Measurements from ENCODE around the gene RIBC2.

The RIBC2 gene

DNA sequence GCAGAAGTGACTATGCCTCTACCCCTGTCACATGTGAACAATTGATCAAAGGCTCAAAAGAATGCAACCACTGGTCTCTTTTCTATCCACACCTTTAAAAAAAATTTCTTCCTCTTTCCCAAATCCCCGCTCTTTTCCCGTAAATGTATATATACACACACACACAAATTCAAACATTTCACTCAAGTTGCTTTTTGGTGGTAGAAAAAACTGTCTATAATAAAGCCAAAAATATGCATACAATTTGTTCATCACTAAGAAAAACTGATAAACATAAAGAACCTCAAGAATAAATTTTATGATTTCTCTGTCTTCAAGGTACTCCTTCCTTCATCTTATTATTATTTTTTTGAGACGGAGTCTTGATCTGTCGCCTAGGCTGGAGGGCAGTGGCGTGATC lies 5.7 kb upstream of the RIBC2 start:
- Histone ChIP-seq H3K27me3 (ENCODE audit: control insufficient read depth, insufficient read depth, low read length) (peaks cover 20% of the 10 kb centered on the region), H3K36me3 (ENCODE audit: insufficient read depth, low read length) (no peaks in the 10 kb centered on the region), H3K4me2 (ENCODE audit: low read length) (no peak overlapping the region), H3K4me3 (ENCODE audit: low read length) (no peak overlapping the region), H3K9me3 (replicated peaks; ENCODE audit: low read length) (no peaks in the 10 kb centered on the region), H3K9ac (ENCODE audit: low read depth, low read length) (no peak overlapping the region), H3K4me1 (ENCODE audit: control insufficient read depth, insufficient read depth, low read length) (no peaks in the 10 kb centered on the region)

DNA sequence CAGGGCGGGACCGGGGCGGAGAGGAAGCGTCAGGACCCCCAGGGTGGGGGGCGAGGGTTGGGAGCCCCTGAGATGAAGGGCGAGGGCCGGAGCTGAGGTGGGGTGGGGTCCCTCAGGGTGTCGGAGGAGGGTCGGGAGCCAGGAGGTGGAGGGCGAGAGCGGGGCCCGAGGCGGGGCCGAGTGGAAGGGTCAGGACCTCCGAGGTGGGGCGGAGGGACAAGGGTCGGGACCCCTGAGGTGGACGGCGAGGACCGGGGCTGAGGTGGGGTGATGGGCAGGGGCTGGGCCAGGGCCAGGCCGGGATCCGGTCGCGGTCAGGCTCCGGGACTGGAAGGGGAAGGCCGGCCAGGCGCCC lies 503 bp upstream of the RIBC2 start:
- no peak overlapping the region for H3K9ac ChIP-seq (ENCODE audit: low read depth, low read length)

DNA sequence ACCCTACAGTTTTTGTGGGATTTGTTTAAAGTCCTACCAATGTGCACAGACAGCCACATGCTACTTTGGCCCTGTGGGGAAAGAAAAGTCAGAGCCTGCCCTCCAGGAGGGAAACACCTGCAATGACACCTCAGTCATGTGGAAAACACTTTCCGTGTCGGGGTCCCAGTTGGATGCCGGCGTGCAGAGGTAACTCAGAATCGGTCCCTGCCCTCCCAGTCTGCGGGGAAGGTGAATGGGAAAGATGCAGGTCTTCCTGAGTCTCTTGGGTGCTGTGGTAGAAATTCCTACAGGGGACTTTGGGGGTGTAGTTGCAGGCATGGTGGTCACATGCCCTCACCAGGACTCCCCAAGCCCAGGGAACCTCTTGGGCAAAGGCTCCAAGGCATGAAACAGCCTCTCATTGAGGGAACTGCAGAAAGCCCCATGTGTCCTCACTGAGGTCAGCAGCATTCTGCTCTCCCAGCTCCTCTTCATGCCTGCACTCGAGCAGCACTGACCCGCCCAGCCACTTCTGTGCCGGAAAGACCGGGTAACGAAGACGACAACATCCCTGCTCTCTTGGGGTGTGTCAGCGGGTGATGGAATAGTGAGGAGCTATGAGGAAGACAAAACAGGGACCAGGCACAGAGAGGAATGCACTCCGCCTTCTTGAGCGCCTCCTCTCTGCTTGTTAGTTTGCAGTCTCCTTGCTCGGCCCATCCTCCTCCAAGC lies 4.7 kb downstream of the RIBC2 start:
- Histone ChIP-seq H3K27me3 (ENCODE audit: control insufficient read depth, insufficient read depth, low read length) (no peaks in the 10 kb centered on the region), H3K9ac (ENCODE audit: low read depth, low read length) (no peak overlapping the region), H3K4me2 (ENCODE audit: low read length) (no peak overlapping the region), H3K36me3 (ENCODE audit: insufficient read depth, low read length) (no peaks in the 10 kb centered on the region), H3K4me1 (ENCODE audit: control insufficient read depth, insufficient read depth, low read length) (peaks cover 7% of the 10 kb centered on the region), H3K9me3 (replicated peaks; ENCODE audit: low read length) (no peaks in the 10 kb centered on the region), H3K4me3 (ENCODE audit: low read length) (no peak overlapping the region)

More for the DNA sequence above, 503 bp upstream of the RIBC2 start:
- Histone ChIP-seq H3K4me3 (ENCODE audit: low read length) (peak overlapping the region; percentile 63), H3K4me1 (ENCODE audit: control insufficient read depth, insufficient read depth, low read length) (peaks cover 9% of the 10 kb centered on the region), H3K9me3 (replicated peaks; ENCODE audit: low read length) (no peaks in the 10 kb centered on the region), H3K4me2 (ENCODE audit: low read length) (peak overlapping the region; percentile 83), H3K27me3 (ENCODE audit: control insufficient read depth, insufficient read depth, low read length) (peaks cover 5% of the 10 kb centered on the region), H3K36me3 (ENCODE audit: insufficient read depth, low read length) (no peaks in the 10 kb centered on the region)

DNA sequence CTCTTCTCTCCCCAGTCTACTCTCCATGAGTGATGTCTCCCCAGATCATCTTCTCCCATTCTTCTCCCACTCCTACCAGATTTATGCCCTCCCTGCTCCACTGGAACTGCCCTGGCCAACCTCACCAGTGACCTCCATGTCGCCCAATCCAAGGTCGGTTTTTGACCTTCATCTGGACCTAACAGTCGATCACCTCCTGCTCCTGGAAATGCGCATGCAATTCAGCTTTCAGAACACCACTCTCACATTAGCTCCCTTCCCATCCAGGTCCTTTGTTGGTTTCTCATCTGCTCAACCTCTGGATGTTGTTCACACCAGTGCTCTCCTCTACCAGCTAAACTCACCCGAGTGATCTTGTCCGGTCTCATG lies 5.3 kb downstream of the RIBC2 start:
- H3K4me1 ChIP-seq (ENCODE audit: control insufficient read depth, insufficient read depth, low read length), result peaks cover 1% of the 10 kb centered on the region
- no peak overlapping the region for H3K4me2 ChIP-seq (ENCODE audit: low read length)
- H3K9me3 ChIP-seq (replicated peaks; ENCODE audit: low read length), result no peaks in the 10 kb centered on the region
- no peaks in the 10 kb centered on the region for H3K36me3 ChIP-seq (ENCODE audit: insufficient read depth, low read length)
- H3K4me3 ChIP-seq (ENCODE audit: low read length), result no peak overlapping the region
- H3K27me3 ChIP-seq (ENCODE audit: control insufficient read depth, insufficient read depth, low read length), result no peaks in the 10 kb centered on the region
- H3K9ac ChIP-seq (ENCODE audit: low read depth, low read length), result no peak overlapping the region

DNA sequence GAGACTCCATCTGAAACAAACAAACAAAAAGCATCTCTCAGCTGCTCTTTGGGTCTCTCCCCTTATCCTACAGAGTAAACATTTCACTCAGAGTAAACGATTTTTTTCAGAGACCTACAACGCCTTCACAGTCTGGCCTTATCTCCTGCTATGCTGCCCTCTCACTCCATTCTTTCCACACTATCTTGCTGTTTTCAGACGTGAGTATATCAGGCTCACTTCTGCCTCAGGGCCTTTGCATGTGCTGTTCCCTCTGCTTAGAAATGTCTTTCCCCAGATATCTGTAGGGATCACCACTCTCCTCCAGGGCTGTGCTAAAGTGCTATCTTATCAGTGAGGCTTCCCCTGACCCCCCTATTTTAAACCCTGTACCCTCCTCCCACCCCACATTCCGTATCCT lies 6.5 kb downstream of the RIBC2 start:
- Histone ChIP-seq H3K9ac (ENCODE audit: low read depth, low read length) (no peak overlapping the region), H3K4me1 (ENCODE audit: control insufficient read depth, insufficient read depth, low read length) (no peaks in the 10 kb centered on the region), H3K9me3 (replicated peaks; ENCODE audit: low read length) (no peaks in the 10 kb centered on the region), H3K4me3 (ENCODE audit: low read length) (no peak overlapping the region), H3K27me3 (ENCODE audit: control insufficient read depth, insufficient read depth, low read length) (no peaks in the 10 kb centered on the region), H3K4me2 (ENCODE audit: low read length) (no peak overlapping the region), H3K36me3 (ENCODE audit: insufficient read depth, low read length) (no peaks in the 10 kb centered on the region)

DNA sequence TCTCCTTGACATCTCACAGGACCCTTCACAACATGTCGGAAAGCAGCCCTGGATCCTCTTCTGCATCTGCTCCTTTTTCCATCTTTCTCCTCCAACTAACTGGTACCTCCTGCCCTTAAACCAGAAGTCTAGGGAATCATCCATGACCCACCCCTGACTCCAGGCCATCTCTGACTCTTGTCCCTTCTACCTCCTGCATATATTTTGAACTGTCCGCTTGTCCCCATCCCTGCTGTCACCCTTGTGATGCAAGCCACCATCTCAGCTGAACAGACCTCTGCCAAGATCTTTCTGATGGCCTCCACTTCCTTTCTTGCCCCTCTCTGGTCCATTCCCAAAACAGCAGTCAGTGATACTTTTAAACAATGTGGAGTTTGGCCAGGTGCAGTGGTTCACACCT lies 7.0 kb downstream of the RIBC2 start:
- Histone ChIP-seq H3K9me3 (replicated peaks; ENCODE audit: low read length) (no peaks in the 10 kb centered on the region), H3K4me3 (ENCODE audit: low read length) (no peak overlapping the region), H3K4me2 (ENCODE audit: low read length) (no peak overlapping the region), H3K9ac (ENCODE audit: low read depth, low read length) (no peak overlapping the region), H3K27me3 (ENCODE audit: control insufficient read depth, insufficient read depth, low read length) (no peaks in the 10 kb centered on the region), H3K36me3 (ENCODE audit: insufficient read depth, low read length) (no peaks in the 10 kb centered on the region), H3K4me1 (ENCODE audit: control insufficient read depth, insufficient read depth, low read length) (no peaks in the 10 kb centered on the region)

DNA sequence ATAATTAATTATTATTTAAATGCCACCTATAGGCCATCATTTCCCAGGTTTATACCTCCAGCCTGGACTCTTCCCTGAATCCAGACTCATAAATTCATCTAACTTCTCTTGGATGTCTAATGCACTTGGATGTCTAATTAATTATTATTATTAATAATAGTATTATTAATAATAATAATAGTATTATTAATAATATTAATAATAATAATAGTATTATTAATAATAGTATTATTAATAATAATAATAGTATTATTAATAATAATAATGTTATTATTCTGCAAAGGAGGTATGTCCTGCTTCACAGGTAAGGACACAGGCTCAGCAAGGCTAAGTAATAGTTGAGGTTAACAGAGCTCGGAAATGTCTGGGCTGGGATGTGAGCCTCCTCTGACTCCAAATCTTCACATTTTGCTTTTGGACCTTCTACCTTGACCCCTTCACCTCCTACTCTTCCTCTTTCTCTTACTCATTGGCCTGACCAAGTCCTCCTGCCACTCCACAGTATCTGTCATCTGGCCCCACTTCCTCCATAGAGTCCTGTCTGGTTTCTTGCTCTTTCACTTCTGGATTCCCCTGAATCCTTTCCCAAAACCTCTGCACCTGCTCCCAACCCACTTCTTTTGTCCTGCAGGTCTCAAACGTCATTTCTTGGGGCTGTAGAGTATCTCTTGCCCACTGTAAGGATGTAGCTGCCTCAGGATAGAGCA lies 8.0 kb downstream of the RIBC2 start:
- Histone ChIP-seq H3K36me3 (ENCODE audit: insufficient read depth, low read length) (no peaks in the 10 kb centered on the region), H3K27me3 (ENCODE audit: control insufficient read depth, insufficient read depth, low read length) (no peaks in the 10 kb centered on the region), H3K9me3 (replicated peaks; ENCODE audit: low read length) (no peaks in the 10 kb centered on the region), H3K4me3 (ENCODE audit: low read length) (no peak overlapping the region), H3K4me2 (ENCODE audit: low read length) (no peak overlapping the region), H3K4me1 (ENCODE audit: control insufficient read depth, insufficient read depth, low read length) (no peaks in the 10 kb centered on the region), H3K9ac (ENCODE audit: low read depth, low read length) (no peak overlapping the region)

DNA sequence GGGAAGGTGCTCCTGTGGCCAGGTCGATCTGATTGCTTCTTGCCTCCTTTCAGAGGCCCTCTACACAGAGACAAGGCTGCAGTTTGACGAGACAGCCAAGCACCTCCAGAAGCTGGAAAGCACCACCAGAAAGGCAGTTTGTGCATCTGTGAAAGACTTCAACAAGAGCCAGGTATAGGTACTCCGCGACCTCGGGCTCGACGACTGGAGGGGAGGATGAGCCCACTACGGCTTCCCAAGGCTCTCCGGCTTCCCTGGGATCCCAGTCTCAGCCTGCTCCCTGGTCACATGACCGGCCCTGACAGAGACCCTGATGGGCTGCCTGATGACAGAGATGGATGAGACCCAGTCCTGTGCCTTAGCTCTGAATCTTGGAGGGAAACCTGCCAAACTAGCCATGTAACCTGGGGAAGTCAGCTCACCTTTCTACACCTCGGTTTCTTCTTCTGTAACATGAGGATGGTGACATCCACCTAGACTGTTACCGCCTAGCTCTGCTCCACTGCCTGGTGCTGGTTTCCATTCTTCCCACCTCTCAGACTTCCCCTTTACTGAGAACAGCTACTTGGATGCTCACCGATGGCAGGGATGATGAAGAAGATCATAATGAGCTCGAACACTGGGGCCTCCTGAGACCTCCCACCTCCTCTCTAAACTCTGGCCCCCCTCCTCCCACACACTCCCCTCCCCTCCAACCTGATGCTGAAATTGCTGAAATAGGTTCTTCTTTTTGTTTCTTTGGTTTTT lies 8.9 kb downstream of the RIBC2 start:
- Histone ChIP-seq H3K27me3 (ENCODE audit: control insufficient read depth, insufficient read depth, low read length) (no peaks in the 10 kb centered on the region), H3K9me3 (replicated peaks; ENCODE audit: low read length) (no peaks in the 10 kb centered on the region), H3K4me2 (ENCODE audit: low read length) (no peak overlapping the region), H3K4me3 (ENCODE audit: low read length) (no peak overlapping the region), H3K9ac (ENCODE audit: low read depth, low read length) (no peak overlapping the region), H3K36me3 (ENCODE audit: insufficient read depth, low read length) (no peaks in the 10 kb centered on the region), H3K4me1 (ENCODE audit: control insufficient read depth, insufficient read depth, low read length) (no peaks in the 10 kb centered on the region)

DNA sequence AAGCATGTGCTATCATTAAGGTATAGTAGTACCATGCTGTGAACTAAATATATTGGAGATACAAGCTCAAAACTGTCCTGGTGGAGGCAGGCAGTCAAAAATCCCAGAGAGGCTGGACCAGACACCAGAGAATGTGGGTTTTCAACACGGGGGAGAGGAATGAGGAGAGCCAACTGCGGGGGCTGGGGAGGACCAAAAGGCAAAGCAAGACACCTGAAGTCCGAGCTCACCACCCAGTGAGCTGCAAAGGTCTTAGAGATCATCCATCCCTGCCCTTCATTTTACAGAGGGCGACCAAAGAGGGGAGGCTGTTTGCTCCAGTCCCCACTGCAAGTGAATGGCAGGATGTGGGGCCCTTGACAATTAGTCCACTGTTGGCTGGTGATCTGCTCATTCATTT lies 10.0 kb downstream of the RIBC2 start:
- H3K36me3 ChIP-seq (ENCODE audit: insufficient read depth, low read length), result no peaks in the 10 kb centered on the region
- no peaks in the 10 kb centered on the region for H3K9me3 ChIP-seq (replicated peaks; ENCODE audit: low read length)
- no peaks in the 10 kb centered on the region for H3K4me1 ChIP-seq (ENCODE audit: control insufficient read depth, insufficient read depth, low read length)
- H3K4me2 ChIP-seq (ENCODE audit: low read length), result no peak overlapping the region
- H3K27me3 ChIP-seq (ENCODE audit: control insufficient read depth, insufficient read depth, low read length), result no peaks in the 10 kb centered on the region
- no peak overlapping the region for H3K4me3 ChIP-seq (ENCODE audit: low read length)
- no peak overlapping the region for H3K9ac ChIP-seq (ENCODE audit: low read depth, low read length)

DNA sequence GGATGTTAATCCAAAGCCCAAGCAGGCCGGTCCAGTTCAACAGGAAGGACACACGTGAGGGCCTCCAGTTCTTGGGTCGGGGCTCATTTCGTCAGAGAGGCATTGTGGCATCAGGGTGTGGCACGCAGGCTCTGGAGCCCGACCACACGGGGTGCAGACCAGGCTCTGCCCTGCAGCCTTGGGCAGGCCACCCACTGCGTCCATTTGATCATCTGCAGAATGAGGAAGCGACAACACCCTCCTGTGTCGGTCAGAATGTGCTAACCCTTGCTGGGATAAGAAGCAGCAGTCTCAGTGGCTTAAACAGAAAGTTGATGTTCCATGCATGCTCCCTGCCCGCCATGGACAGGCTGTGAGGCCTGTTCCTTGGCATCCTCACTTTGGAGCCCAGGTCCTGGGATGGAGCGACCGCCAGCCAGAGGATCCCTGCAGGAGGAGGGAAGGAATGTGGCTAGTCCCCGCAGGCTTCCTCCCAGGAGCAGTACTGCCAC lies 10.8 kb downstream of the RIBC2 start:
- Histone ChIP-seq H3K4me3 (ENCODE audit: low read length) (no peak overlapping the region), H3K27me3 (ENCODE audit: control insufficient read depth, insufficient read depth, low read length) (peaks cover 4% of the 10 kb centered on the region), H3K9me3 (replicated peaks; ENCODE audit: low read length) (no peaks in the 10 kb centered on the region), H3K9ac (ENCODE audit: low read depth, low read length) (no peak overlapping the region), H3K4me2 (ENCODE audit: low read length) (no peak overlapping the region), H3K36me3 (ENCODE audit: insufficient read depth, low read length) (no peaks in the 10 kb centered on the region), H3K4me1 (ENCODE audit: control insufficient read depth, insufficient read depth, low read length) (no peaks in the 10 kb centered on the region)

DNA sequence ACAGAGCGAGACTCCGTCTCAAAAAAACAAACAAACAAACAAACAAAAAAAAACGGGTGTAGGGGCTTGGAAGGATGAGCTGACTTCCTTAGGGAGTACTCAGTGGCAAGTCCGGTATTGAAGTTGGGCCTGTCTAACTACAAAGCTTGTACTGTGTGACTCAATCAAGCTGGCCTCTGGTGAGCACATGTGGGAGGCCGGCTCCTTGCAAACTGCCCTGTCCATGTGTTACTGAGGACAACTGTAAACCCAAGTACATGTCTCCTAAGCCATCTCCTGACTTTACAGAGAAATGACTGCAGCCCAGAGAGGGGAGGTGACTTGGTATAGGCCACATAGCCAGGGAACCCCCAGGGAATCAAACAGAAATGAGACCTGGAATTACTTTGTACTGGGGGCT lies 11.6 kb downstream of the RIBC2 start:
- no peaks in the 10 kb centered on the region for H3K9me3 ChIP-seq (replicated peaks; ENCODE audit: low read length)
- H3K36me3 ChIP-seq (ENCODE audit: insufficient read depth, low read length), result no peaks in the 10 kb centered on the region
- H3K9ac ChIP-seq (ENCODE audit: low read depth, low read length), result no peak overlapping the region
- H3K27me3 ChIP-seq (ENCODE audit: control insufficient read depth, insufficient read depth, low read length), result peaks cover 5% of the 10 kb centered on the region
- no peak overlapping the region for H3K4me2 ChIP-seq (ENCODE audit: low read length)
- H3K4me1 ChIP-seq (ENCODE audit: control insufficient read depth, insufficient read depth, low read length), result no peaks in the 10 kb centered on the region
- no peak overlapping the region for H3K4me3 ChIP-seq (ENCODE audit: low read length)

All from skeletal muscle satellite cell (primary cell).